ENCODE results near the gene XAB2.

DNA sequence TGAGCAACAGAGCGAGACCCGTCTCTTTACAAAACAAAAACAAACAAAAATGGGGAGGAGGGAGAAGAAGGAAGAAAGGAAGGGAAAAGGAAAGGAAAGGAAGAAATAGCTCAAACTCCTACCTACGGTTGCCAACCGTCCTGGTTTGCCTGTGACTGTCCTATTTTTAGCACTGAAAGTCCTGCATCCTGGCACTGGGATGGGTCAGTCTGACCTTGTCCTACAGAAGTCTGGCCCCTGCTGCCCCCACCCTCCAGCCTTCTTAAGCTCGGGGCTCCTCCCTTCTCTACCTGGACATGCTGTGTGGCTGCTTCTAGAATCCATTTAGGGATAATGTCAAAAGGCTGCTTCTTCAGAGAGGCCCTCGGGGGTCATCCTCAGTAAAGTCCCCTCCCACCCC lies 6.3 kb upstream of the XAB2 start:
- no peak for TF ChIP-seq EZH2 (IDR thresholded peaks at IDR 0.05; ENCODE audit: borderline replicate concordance, insufficient read depth, low read depth, low read length, poor library complexity, severe bottlenecking)
- TF ChIP-seq, protein P1, sequence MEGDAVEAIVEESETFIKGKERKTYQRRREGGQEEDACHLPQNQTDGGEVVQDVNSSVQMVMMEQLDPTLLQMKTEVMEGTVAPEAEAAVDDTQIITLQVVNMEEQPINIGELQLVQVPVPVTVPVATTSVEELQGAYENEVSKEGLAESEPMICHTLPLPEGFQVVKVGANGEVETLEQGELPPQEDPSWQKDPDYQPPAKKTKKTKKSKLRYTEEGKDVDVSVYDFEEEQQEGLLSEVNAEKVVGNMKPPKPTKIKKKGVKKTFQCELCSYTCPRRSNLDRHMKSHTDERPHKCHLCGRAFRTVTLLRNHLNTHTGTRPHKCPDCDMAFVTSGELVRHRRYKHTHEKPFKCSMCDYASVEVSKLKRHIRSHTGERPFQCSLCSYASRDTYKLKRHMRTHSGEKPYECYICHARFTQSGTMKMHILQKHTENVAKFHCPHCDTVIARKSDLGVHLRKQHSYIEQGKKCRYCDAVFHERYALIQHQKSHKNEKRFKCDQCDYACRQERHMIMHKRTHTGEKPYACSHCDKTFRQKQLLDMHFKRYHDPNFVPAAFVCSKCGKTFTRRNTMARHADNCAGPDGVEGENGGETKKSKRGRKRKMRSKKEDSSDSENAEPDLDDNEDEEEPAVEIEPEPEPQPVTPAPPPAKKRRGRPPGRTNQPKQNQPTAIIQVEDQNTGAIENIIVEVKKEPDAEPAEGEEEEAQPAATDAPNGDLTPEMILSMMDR (IDR thresholded peaks at IDR 0.05): no peak

Data from B cell (primary cell).